ENCODE data around the gene KCNH4.
A peak's percentile ranks its signal among the peaks of the same experiment; 100 is the strongest.

KCNH4 gene

GRCh38 chr17:42116705-42117396 lies 64.1 kb downstream of the KCNH4 start:
- peak; percentile 78 for DNase-seq

GRCh38 chr17:42114118-42114517 lies 66.8 kb downstream of the KCNH4 start:
- DNase-seq = no peak

GRCh38 chr17:42113293-42114069 lies 67.5 kb downstream of the KCNH4 start:
- DNase-seq = no peak

- DNase-seq = peak; percentile 71
Measured at GRCh38 chr17:42112552-42113176, 68.3 kb downstream of the KCNH4 start, which contains the start of gene DHX58. TSS of gene DHX58 (minus strand) at chr17:42112714. CDS start at chr17:42111892, 822 bp downstream.

GRCh38 chr17:42111871-42112551 lies 68.9 kb downstream of the KCNH4 start:
- DNase-seq = no peak

GRCh38 chr17:42111265-42111636 lies 69.7 kb downstream of the KCNH4 start:
- DNase-seq = no peak

GRCh38 chr17:42110301-42111264 lies 70.4 kb downstream of the KCNH4 start:
- DNase-seq = no peak

GRCh38 chr17:42109086-42109485 lies 71.9 kb downstream of the KCNH4 start:
- DNase-seq = no peak

- DNase-seq = peak; percentile 11
Measured at GRCh38 chr17:42107597-42108576, 73.1 kb downstream of the KCNH4 start.

GRCh38 chr17:42107124-42107523 lies 73.8 kb downstream of the KCNH4 start:
- DNase-seq = no peak
